Measurements from ENCODE around the gene TCTN1. TPM values are rescaled to one million over a fixed set of nuclear protein-coding genes. Genes with fewer than 3 reads are reported as not detected.

TCTN1 gene
- total RNA-seq, 4 donors from 2014 or later: 4.4 to 15.6 (median 8.8) TPM

- TF ChIP-seq CTCF (IDR thresholded peaks at IDR 0.05): no peak
These were observed 8.7 kb downstream of the TCTN1 start for GRCh38 chr12:110622582-110622981.

DNA sequence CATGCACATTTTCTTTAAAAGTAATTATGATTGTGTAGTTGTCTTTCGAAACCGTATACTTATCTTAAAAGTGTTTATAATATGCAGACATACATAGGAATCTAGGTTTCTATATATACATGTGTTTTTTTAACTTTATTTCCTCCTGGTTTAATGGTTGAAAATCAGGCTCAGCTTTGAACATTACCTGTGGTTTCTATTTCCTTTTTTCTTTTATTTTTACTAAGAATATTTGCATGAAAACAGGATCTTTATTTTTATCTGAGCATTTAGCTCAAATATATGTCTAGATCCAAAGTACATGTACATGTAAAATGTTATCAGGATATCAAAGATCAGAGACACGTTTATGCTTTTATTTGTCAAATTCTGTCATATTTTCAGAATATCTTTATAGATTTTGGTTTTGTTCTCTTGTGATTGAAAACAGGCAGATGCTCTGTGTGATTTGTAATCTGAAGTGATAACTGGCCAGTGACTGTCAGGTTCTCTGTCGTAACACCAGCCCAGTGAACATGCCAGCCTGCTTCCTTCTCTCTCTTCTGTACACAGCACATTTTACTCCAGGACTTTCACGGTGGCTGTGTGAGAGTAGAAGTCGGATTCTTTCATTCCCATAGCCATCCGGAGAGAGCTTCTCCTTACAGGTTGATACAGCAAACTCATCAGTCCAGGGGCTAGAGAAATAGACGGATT, 13.7 kb downstream of the TCTN1 start:
- 78 to 84% methylated on average over 8 of the region's 8 CpGs for WGBS, 2 donors
- DNase-seq: no peak
- TF ChIP-seq POLR2A (IDR thresholded peaks at IDR 0.05): no peak
- no peak for TF ChIP-seq CTCF (IDR thresholded peaks at IDR 0.05)
- no peak overlapping the region for H3K27ac ChIP-seq
- intact Hi-C loops (cut with DNase I): loop anchor here (10.0 kb wide), 1 partner anchor 197 kb away; no protein-coding TSS in a partner anchor
- H3K4me1 ChIP-seq: no peaks in the 10 kb centered on the region
- peaks cover 0 to 39% (median 0%) of the 10 kb centered on the region in 3 donors for H3K36me3 ChIP-seq
- no peak overlapping the region for H3K4me3 ChIP-seq
- no peaks in the 10 kb centered on the region for H3K27me3 ChIP-seq
- no peaks in the 10 kb centered on the region for H3K9me3 ChIP-seq

More at GRCh38 chr12:110622582-110622981, 8.7 kb downstream of the TCTN1 start:
- no peak for DNase-seq
- no peak overlapping the region for H3K27ac ChIP-seq
- no peaks in the 10 kb centered on the region for H3K4me1 ChIP-seq
- H3K36me3 ChIP-seq: peaks cover 0 to 18% (median 0%) of the 10 kb centered on the region in 3 donors
- H3K4me3 ChIP-seq: no peak overlapping the region
- 87 to 96% methylated on average over 3 of the region's 3 CpGs for WGBS, 2 donors
- no peaks in the 10 kb centered on the region for H3K9me3 ChIP-seq
- no peaks in the 10 kb centered on the region for H3K27me3 ChIP-seq
- intact Hi-C loops (cut with DNase I): loop anchor here (10.0 kb wide), 1 partner anchor 202 kb away; no protein-coding TSS in a partner anchor

GRCh38 chr12:110635055-110635454, 21.1 kb downstream of the TCTN1 start:
- Histone ChIP-seq H3K27me3 (no peaks in the 10 kb centered on the region), H3K27ac (no peak overlapping the region), H3K9me3 (no peaks in the 10 kb centered on the region), H3K4me3 (no peak overlapping the region), H3K36me3 (peaks cover 0 to 17% (median 0%) of the 10 kb centered on the region in 3 donors), H3K4me1 (peaks cover 0 to 13% (median 0%) of the 10 kb centered on the region in 3 donors)
- no peak for TF ChIP-seq POLR2A (IDR thresholded peaks at IDR 0.05)
- TF ChIP-seq CTCF (IDR thresholded peaks at IDR 0.05): no peak
- no peak for DNase-seq
- intact Hi-C loops (cut with DNase I): no loop called here

DNA sequence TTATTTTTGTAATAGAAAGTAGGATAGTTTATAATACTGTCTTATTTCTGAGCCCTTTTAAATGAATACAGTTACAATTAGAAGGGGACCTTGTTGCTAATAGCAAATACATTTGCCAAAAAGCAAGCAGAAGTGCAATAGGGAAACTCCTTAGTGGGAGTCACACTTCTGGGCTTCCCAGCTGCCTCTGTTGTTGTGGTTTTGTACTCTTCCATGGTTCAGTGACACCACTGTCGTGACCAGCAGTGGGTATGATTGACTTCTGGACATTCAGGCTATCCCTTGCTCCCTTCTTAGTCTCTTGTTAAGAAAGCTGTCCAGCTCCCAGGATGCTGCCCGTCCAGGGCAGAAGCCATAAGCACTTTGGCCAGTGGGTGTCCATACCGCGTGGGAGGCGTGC, 22.6 kb downstream of the TCTN1 start:
- no peak for TF ChIP-seq POLR2A (IDR thresholded peaks at IDR 0.05)
- no peak for TF ChIP-seq CTCF (IDR thresholded peaks at IDR 0.05)
- intact Hi-C loops (cut with DNase I): no loop called here
- no peaks in the 10 kb centered on the region for H3K27me3 ChIP-seq
- peaks cover 0 to 23% (median 0%) of the 10 kb centered on the region in 3 donors for H3K36me3 ChIP-seq
- no peak overlapping the region for H3K4me3 ChIP-seq
- H3K27ac ChIP-seq: no peak overlapping the region
- WGBS, 2 donors: 90 to 97% methylated on average over 5 of the region's 5 CpGs
- H3K4me1 ChIP-seq: peaks cover 0 to 16% (median 0%) of the 10 kb centered on the region in 3 donors
- DNase-seq: no peak
- no peaks in the 10 kb centered on the region for H3K9me3 ChIP-seq

DNA sequence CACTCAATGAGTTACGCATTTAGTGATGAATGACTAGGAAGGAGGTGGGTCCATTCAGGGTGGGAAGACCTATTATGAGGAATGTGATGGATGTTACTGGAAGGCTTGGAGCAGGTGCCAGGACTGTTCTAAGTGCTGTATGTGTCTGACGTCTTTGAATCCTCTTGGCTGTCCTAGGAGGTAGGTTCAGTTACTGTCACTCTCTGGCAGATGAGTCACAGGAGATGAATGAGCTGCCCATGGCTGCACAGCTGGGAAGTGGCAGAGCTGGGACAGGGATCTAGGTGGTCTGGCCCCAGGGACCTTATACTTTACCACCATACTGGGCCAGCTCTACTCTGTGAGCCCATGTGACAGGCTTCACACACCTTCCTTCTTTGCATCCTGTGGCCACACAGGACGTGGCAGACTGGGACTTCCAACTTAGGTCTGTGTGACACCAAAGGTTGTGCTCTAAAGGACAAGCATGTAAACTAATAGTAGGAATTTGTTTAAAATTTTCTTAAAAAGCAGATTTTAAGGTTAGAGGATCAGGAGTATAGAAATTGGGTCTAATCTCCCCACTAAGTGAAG, 24.0 kb downstream of the TCTN1 start:
- intact Hi-C loops (cut with DNase I): no loop called here
- TF ChIP-seq POLR2A (IDR thresholded peaks at IDR 0.05): no peak
- WGBS, 2 donors: 69 to 70% methylated on average over 3 of the region's 3 CpGs
- Histone ChIP-seq H3K27me3 (no peaks in the 10 kb centered on the region), H3K4me3 (no peak overlapping the region), H3K36me3 (peaks cover 0 to 14% (median 0%) of the 10 kb centered on the region in 3 donors), H3K4me1 (peaks cover 0 to 16% (median 0%) of the 10 kb centered on the region in 3 donors), H3K27ac (no peak overlapping the region), H3K9me3 (no peaks in the 10 kb centered on the region)
- DNase-seq: no peak
